ENCODE data around the gene GPR142.

Gene GPR142

GRCh38 chr17:74392848-74393247 is 25.5 kb downstream of the GPR142 start:
- no peak overlapping the region for H2AFZ ChIP-seq (ENCODE audit: low read depth, low read length)
- no peak overlapping the region for H2AK5ac ChIP-seq (ENCODE audit: low read length, severe bottlenecking)
- H3K27ac ChIP-seq (ENCODE audit: low read length, poor library complexity, severe bottlenecking), result no peak overlapping the region
- H2BK15ac ChIP-seq (ENCODE audit: low read depth, poor library complexity, severe bottlenecking), result no peak overlapping the region
- no peak overlapping the region for H3K18ac ChIP-seq (ENCODE audit: low read depth in 1 of 2, low read length in 2 of 2)
- H3K4me1 ChIP-seq (ENCODE audit: control insufficient read depth, insufficient read depth, low read depth, low read length), result peaks cover 8% of the 10 kb centered on the region
- H3K9ac ChIP-seq (ENCODE audit: low read length), result no peak overlapping the region
- no peak overlapping the region for H3K4me2 ChIP-seq (ENCODE audit: low read length, poor library complexity, severe bottlenecking)
- no peak overlapping the region for H3K14ac ChIP-seq (ENCODE audit: low read length in 2 of 2)
- no peaks in the 10 kb centered on the region for H3K9me3 ChIP-seq (ENCODE audit: control insufficient read depth, low read length)
- no peak overlapping the region for H3K23ac ChIP-seq (ENCODE audit: low read length in 2 of 2)
- H2BK12ac ChIP-seq (ENCODE audit: low read length in 2 of 2), result no peak overlapping the region
- DNase-seq, result no peak
- 55% methylated on average over 4 of the region's 5 CpGs for WGBS
- H4K91ac ChIP-seq (ENCODE audit: low read length), result no peak overlapping the region
- H3K4me3 ChIP-seq (ENCODE audit: insufficient read depth in 1 of 2, low read depth in 1 of 2, low read length in 2 of 2), result no peak overlapping the region
- H3K27me3 ChIP-seq (ENCODE audit: control insufficient read depth in 1 of 2, insufficient read depth in 1 of 2, low read length in 2 of 2), result peaks cover 0 to 22% of the 10 kb centered on the region in 2 experiments
- H3K4ac ChIP-seq (ENCODE audit: low read depth in 1 of 2, low read length in 2 of 2), result no peak overlapping the region
- no peaks in the 10 kb centered on the region for H3K79me1 ChIP-seq (replicated peaks; ENCODE audit: low read length, poor library complexity, severe bottlenecking)
- H4K8ac ChIP-seq (ENCODE audit: low read length), result no peak overlapping the region
- H2BK5ac ChIP-seq (ENCODE audit: low read depth, low read length, poor library complexity, severe bottlenecking), result no peak overlapping the region
- H2BK120ac ChIP-seq (ENCODE audit: low read depth, low read length), result no peak overlapping the region
- no peaks in the 10 kb centered on the region for H3K36me3 ChIP-seq (ENCODE audit: control insufficient read depth in 1 of 2, insufficient read depth in 2 of 2, low read depth in 1 of 2, low read length in 2 of 2)

- DNase-seq, result no peak
- Histone ChIP-seq H3K14ac (ENCODE audit: low read length in 2 of 2) (no peak overlapping the region), H2AK5ac (ENCODE audit: low read length, severe bottlenecking) (no peak overlapping the region), H2BK12ac (ENCODE audit: low read length in 2 of 2) (no peak overlapping the region), H3K9me3 (ENCODE audit: control insufficient read depth, low read length) (no peaks in the 10 kb centered on the region), H3K27me3 (ENCODE audit: control insufficient read depth in 1 of 2, insufficient read depth in 1 of 2, low read length in 2 of 2) (peaks cover 0 to 21% of the 10 kb centered on the region in 2 experiments), H2BK120ac (ENCODE audit: low read depth, low read length) (no peak overlapping the region), H4K91ac (ENCODE audit: low read length) (no peak overlapping the region), H3K18ac (ENCODE audit: low read depth in 1 of 2, low read length in 2 of 2) (no peak overlapping the region), H2AFZ (ENCODE audit: low read depth, low read length) (no peak overlapping the region), H3K23ac (ENCODE audit: low read length in 2 of 2) (no peak overlapping the region), H3K27ac (ENCODE audit: low read length, poor library complexity, severe bottlenecking) (no peak overlapping the region), H3K4ac (ENCODE audit: low read depth in 1 of 2, low read length in 2 of 2) (no peak overlapping the region), H3K9ac (ENCODE audit: low read length) (no peak overlapping the region), H3K36me3 (ENCODE audit: control insufficient read depth in 1 of 2, insufficient read depth in 2 of 2, low read depth in 1 of 2, low read length in 2 of 2) (no peaks in the 10 kb centered on the region), H3K4me1 (ENCODE audit: control insufficient read depth, insufficient read depth, low read depth, low read length) (peaks cover 8% of the 10 kb centered on the region), H2BK15ac (ENCODE audit: low read depth, poor library complexity, severe bottlenecking) (no peak overlapping the region), H3K79me1 (replicated peaks; ENCODE audit: low read length, poor library complexity, severe bottlenecking) (no peaks in the 10 kb centered on the region), H3K4me2 (ENCODE audit: low read length, poor library complexity, severe bottlenecking) (no peak overlapping the region), H2BK5ac (ENCODE audit: low read depth, low read length, poor library complexity, severe bottlenecking) (no peak overlapping the region), H3K4me3 (ENCODE audit: insufficient read depth in 1 of 2, low read depth in 1 of 2, low read length in 2 of 2) (no peak overlapping the region), H4K8ac (ENCODE audit: low read length) (no peak overlapping the region)
- WGBS, result 68% methylated on average over 6 of the region's 6 CpGs
Measured at GRCh38 chr17:74393346-74393942, 26.1 kb downstream of the GPR142 start.

- H3K18ac ChIP-seq (ENCODE audit: low read depth in 1 of 2, low read length in 2 of 2), result no peak overlapping the region
- no peak overlapping the region for H3K4ac ChIP-seq (ENCODE audit: low read depth in 1 of 2, low read length in 2 of 2)
- H2AFZ ChIP-seq (ENCODE audit: low read depth, low read length), result no peak overlapping the region
- H2BK15ac ChIP-seq (ENCODE audit: low read depth, poor library complexity, severe bottlenecking), result no peak overlapping the region
- no peak overlapping the region for H2AK5ac ChIP-seq (ENCODE audit: low read length, severe bottlenecking)
- H3K9ac ChIP-seq (ENCODE audit: low read length), result no peak overlapping the region
- no peak overlapping the region for H2BK120ac ChIP-seq (ENCODE audit: low read depth, low read length)
- no peak overlapping the region for H4K91ac ChIP-seq (ENCODE audit: low read length)
- no peak overlapping the region for H3K27ac ChIP-seq (ENCODE audit: low read length, poor library complexity, severe bottlenecking)
- peaks cover 8% of the 10 kb centered on the region for H3K4me1 ChIP-seq (ENCODE audit: control insufficient read depth, insufficient read depth, low read depth, low read length)
- no peak overlapping the region for H2BK5ac ChIP-seq (ENCODE audit: low read depth, low read length, poor library complexity, severe bottlenecking)
- no peak overlapping the region for H3K4me3 ChIP-seq (ENCODE audit: insufficient read depth in 1 of 2, low read depth in 1 of 2, low read length in 2 of 2)
- no peak overlapping the region for H3K4me2 ChIP-seq (ENCODE audit: low read length, poor library complexity, severe bottlenecking)
- H3K27me3 ChIP-seq (ENCODE audit: control insufficient read depth in 1 of 2, insufficient read depth in 1 of 2, low read length in 2 of 2), result peaks cover 0 to 11% of the 10 kb centered on the region in 2 experiments
- H3K9me3 ChIP-seq (ENCODE audit: control insufficient read depth, low read length), result no peaks in the 10 kb centered on the region
- no peak overlapping the region for H3K23ac ChIP-seq (ENCODE audit: low read length in 2 of 2)
- no peaks in the 10 kb centered on the region for H3K36me3 ChIP-seq (ENCODE audit: control insufficient read depth in 1 of 2, insufficient read depth in 2 of 2, low read depth in 1 of 2, low read length in 2 of 2)
- 69% methylated on average over 12 of the region's 12 CpGs for WGBS
- no peak overlapping the region for H4K8ac ChIP-seq (ENCODE audit: low read length)
- no peaks in the 10 kb centered on the region for H3K79me1 ChIP-seq (replicated peaks; ENCODE audit: low read length, poor library complexity, severe bottlenecking)
- no peak overlapping the region for H3K14ac ChIP-seq (ENCODE audit: low read length in 2 of 2)
- no peak for DNase-seq
- H2BK12ac ChIP-seq (ENCODE audit: low read length in 2 of 2), result no peak overlapping the region
Measured at GRCh38 chr17:74394275-74394950, 27.1 kb downstream of the GPR142 start.

- 87% methylated on average over 7 of the region's 7 CpGs for WGBS
- H2AK5ac ChIP-seq (ENCODE audit: low read length, severe bottlenecking), result no peak overlapping the region
- no peak overlapping the region for H3K23ac ChIP-seq (ENCODE audit: low read length in 2 of 2)
- H3K14ac ChIP-seq (ENCODE audit: low read length in 2 of 2), result no peak overlapping the region
- no peak overlapping the region for H3K4me2 ChIP-seq (ENCODE audit: low read length, poor library complexity, severe bottlenecking)
- no peak for DNase-seq
- no peak overlapping the region for H3K9ac ChIP-seq (ENCODE audit: low read length)
- H3K36me3 ChIP-seq (ENCODE audit: control insufficient read depth in 1 of 2, insufficient read depth in 2 of 2, low read depth in 1 of 2, low read length in 2 of 2), result no peaks in the 10 kb centered on the region
- H3K9me3 ChIP-seq (ENCODE audit: control insufficient read depth, low read length), result no peaks in the 10 kb centered on the region
- H2AFZ ChIP-seq (ENCODE audit: low read depth, low read length), result no peak overlapping the region
- H2BK15ac ChIP-seq (ENCODE audit: low read depth, poor library complexity, severe bottlenecking), result no peak overlapping the region
- H2BK12ac ChIP-seq (ENCODE audit: low read length in 2 of 2), result no peak overlapping the region
- no peak overlapping the region for H3K4me3 ChIP-seq (ENCODE audit: insufficient read depth in 1 of 2, low read depth in 1 of 2, low read length in 2 of 2)
- H2BK5ac ChIP-seq (ENCODE audit: low read depth, low read length, poor library complexity, severe bottlenecking), result no peak overlapping the region
- H3K27me3 ChIP-seq (ENCODE audit: control insufficient read depth in 1 of 2, insufficient read depth in 1 of 2, low read length in 2 of 2), result peaks cover 0 to 11% of the 10 kb centered on the region in 2 experiments
- H3K18ac ChIP-seq (ENCODE audit: low read depth in 1 of 2, low read length in 2 of 2), result no peak overlapping the region
- no peak overlapping the region for H4K91ac ChIP-seq (ENCODE audit: low read length)
- H2BK120ac ChIP-seq (ENCODE audit: low read depth, low read length), result no peak overlapping the region
- no peak overlapping the region for H4K8ac ChIP-seq (ENCODE audit: low read length)
- no peak overlapping the region for H3K4ac ChIP-seq (ENCODE audit: low read depth in 1 of 2, low read length in 2 of 2)
- H3K4me1 ChIP-seq (ENCODE audit: control insufficient read depth, insufficient read depth, low read depth, low read length), result peaks cover 8% of the 10 kb centered on the region
- H3K79me1 ChIP-seq (replicated peaks; ENCODE audit: low read length, poor library complexity, severe bottlenecking), result no peaks in the 10 kb centered on the region
- H3K27ac ChIP-seq (ENCODE audit: low read length, poor library complexity, severe bottlenecking), result no peak overlapping the region
Measured at GRCh38 chr17:74394977-74395376, 27.7 kb downstream of the GPR142 start.

Data from mesenchymal stem cell (in vitro differentiated cells and primary cell).